BJ (cell line): ENCODE measurements around the gene DGKD. TPM values are rescaled to one million over a fixed set of nuclear protein-coding genes. Genes with fewer than 3 reads are reported as not detected.
A peak's percentile ranks its signal among the peaks of the same experiment; 100 is the strongest.

Experiments used
- CTCF ChIA-PET: fragments of 350-600 bp; formaldehyde crosslinking; extraction: SDS; loops from one replicate; lab custom pipeline; 2021; ENCODE audit warnings: antibody characterized with exemption, inconsistent platforms; lab: Yijun Ruan, JAX
- POLR2A ChIA-PET: fragments of 300-600 bp; sonication (Branson Sonifier 250); formaldehyde crosslinking; extraction: SDS; loops from one replicate; lab custom pipeline; 2021; ENCODE audit warnings: antibody characterized with exemption; lab: Charles Lee
- DNase-seq: peaks from one replicate; pipeline ENCODE4 v3.0.0-alpha.2; 2011; ENCODE audit warnings: low read depth
- H3K27me3 ChIP-seq: 2 replicates; pipeline ENCODE4 v1.6.0; 2011; ENCODE audit warnings: low read length; ENCODE audit not compliant: control insufficient read depth, insufficient read depth
- H3K36me3 ChIP-seq: 2 replicates; pipeline ENCODE4 v1.5.1; 2011; ENCODE audit warnings: low read length; ENCODE audit not compliant: control insufficient read depth, insufficient read depth
- H3K4me3 ChIP-seq: 2 replicates; pipeline ENCODE4 v1.5.1; 2011; ENCODE audit warnings: low read depth, mild to moderate bottlenecking, control low read depth, low read length
- CTCF ChIP-seq: IDR thresholded peaks from 2 replicates; pipeline ENCODE4 v1.5.1; 2011; ENCODE audit warnings: low read depth, mild to moderate bottlenecking, control low read depth, inconsistent platforms, low read length, moderate library complexity; ENCODE audit not compliant: insufficient read depth
- polyA plus RNA-seq: library from polyadenylated mRNA; depleted of rRNA; stranded (reverse); fragments of >200 nt; gene quantifications from 2 replicates; pipeline ENCODE4 v1.2.3, GENCODE V29; 2011

DGKD gene
- polyA plus RNA-seq, 1 experiment = 8.5 TPM

GRCh38 chr2:233445152-233445830, 91.0 kb downstream of the DGKD start:
- Histone ChIP-seq H3K27me3 (no peaks in the 10 kb centered on the region), H3K36me3 (peaks cover 12% of the 10 kb centered on the region), H3K4me3 (no peak overlapping the region)
- POLR2A ChIA-PET = no interaction called here
- TF ChIP-seq CTCF = no peak
- DNase-seq = no peak
- CTCF ChIA-PET = interaction anchor here (0.8 to 5.3 kb wide), 4 partner anchors 11 to 188 kb away, joined by 3 to 82 read pairs (median 6); no protein-coding TSS in a partner anchor

- no peak for TF ChIP-seq CTCF
- no peak for DNase-seq
- H3K4me3 ChIP-seq = no peak overlapping the region
- peaks cover 12% of the 10 kb centered on the region for H3K36me3 ChIP-seq
- CTCF ChIA-PET = interaction anchor here (1.0 to 5.3 kb wide), 4 partner anchors 12 to 266 kb away, joined by 3 to 82 read pairs (median 30); partner anchors contain the start of gene UGT1A5
- POLR2A ChIA-PET = no interaction called here
- no peaks in the 10 kb centered on the region for H3K27me3 ChIP-seq
Observed at GRCh38 chr2:233446121-233446520, 91.8 kb downstream of the DGKD start.

- TF ChIP-seq CTCF = no peak
- no peak overlapping the region for H3K4me3 ChIP-seq
- no peak for DNase-seq
- no peaks in the 10 kb centered on the region for H3K27me3 ChIP-seq
- peaks cover 10% of the 10 kb centered on the region for H3K36me3 ChIP-seq
- ChIA-PET POLR2A (no interaction called here), CTCF (interaction anchor here (0.9 to 5.3 kb wide), 5 partner anchors 10 to 265 kb away, joined by 3 to 82 read pairs (median 3); partner anchors contain the start of gene UGT1A5)
Observed at GRCh38 chr2:233446606-233447305, 92.5 kb downstream of the DGKD start.

GRCh38 chr2:233447506-233448219, 93.4 kb downstream of the DGKD start:
- Histone ChIP-seq H3K36me3 (peaks cover 12% of the 10 kb centered on the region), H3K4me3 (no peak overlapping the region), H3K27me3 (no peaks in the 10 kb centered on the region)
- ChIA-PET POLR2A (no interaction called here), CTCF (interaction anchor here (0.7 to 4.4 kb wide), 21 partner anchors 10 to 385 kb away, joined by 3 to 56 read pairs (median 4); partner anchors contain the start of gene UGT1A5)
- no peak for DNase-seq
- no peak for TF ChIP-seq CTCF

GRCh38 chr2:233448220-233448559, 93.9 kb downstream of the DGKD start:
- ChIA-PET POLR2A (no interaction called here), CTCF (interaction anchor here (0.6 to 4.4 kb wide), 26 partner anchors 8 to 1673 kb away, joined by 3 to 56 read pairs (median 4); partner anchors contain the start of gene UGT1A5)
- H3K4me3 ChIP-seq = no peak overlapping the region
- peaks cover 12% of the 10 kb centered on the region for H3K36me3 ChIP-seq
- H3K27me3 ChIP-seq = no peaks in the 10 kb centered on the region
- 0 out of 2 replicates have a peak, but pooled peaks have one; percentile 21 for TF ChIP-seq CTCF
- DNase-seq = no peak
